A204.1 (cell line): ENCODE results near the gene RASGRF2.
A peak's percentile ranks its signal among the peaks of the same experiment; 100 is the strongest.

ENCODE experiments used
- FAIRE-seq: peaks from 2 replicates; lab custom pipeline; 2012; peaks lifted over from hg19 to GRCh38; lab: Jason Lieb, UNC

Gene RASGRF2

GRCh38 chr5:81171769-81172168 is 211.6 kb downstream of the RASGRF2 start:
- no peak for FAIRE-seq

- no peak for FAIRE-seq
Observed at GRCh38 chr5:81172710-81173109, 212.5 kb downstream of the RASGRF2 start.

DNA sequence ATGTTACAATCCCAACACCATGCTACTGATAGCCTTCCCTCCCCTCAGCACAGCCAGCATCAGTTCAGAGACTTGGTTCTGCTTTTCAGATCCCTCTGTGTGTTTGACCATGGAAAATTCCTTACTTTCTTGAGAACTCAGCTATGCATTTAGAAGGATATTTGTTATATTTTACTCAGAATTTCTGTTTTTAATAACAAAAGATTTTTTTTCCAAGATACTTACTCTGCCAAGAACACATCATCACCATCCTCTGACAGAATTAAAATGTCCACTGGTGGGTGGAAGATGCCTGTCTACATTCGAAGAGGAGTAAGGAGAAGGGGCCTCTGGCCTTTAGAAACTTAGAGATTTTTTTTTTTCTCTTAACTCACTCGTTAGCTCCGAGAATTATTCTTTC is 216.9 kb downstream of the RASGRF2 start:
- no peak for FAIRE-seq

DNA sequence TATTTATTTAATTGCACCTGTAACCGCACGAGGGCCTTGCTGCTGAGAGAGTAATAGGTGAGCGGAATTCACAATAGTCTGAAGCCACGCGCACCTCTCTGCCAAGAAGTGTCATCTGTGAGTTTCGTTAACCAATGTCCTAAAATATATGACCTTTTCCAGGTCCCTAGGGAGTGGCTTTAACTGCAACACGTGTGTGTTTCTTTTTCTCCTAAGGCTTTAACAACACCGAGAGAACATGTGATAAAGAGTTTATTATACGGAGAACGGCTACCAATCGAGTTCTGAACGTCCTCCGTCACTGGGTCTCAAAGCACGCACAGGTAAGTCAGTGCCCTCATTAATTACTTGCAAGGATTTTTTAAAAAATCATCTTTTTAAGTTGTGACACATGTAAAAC is 219.8 kb downstream of the RASGRF2 start:
- no peak for FAIRE-seq

DNA sequence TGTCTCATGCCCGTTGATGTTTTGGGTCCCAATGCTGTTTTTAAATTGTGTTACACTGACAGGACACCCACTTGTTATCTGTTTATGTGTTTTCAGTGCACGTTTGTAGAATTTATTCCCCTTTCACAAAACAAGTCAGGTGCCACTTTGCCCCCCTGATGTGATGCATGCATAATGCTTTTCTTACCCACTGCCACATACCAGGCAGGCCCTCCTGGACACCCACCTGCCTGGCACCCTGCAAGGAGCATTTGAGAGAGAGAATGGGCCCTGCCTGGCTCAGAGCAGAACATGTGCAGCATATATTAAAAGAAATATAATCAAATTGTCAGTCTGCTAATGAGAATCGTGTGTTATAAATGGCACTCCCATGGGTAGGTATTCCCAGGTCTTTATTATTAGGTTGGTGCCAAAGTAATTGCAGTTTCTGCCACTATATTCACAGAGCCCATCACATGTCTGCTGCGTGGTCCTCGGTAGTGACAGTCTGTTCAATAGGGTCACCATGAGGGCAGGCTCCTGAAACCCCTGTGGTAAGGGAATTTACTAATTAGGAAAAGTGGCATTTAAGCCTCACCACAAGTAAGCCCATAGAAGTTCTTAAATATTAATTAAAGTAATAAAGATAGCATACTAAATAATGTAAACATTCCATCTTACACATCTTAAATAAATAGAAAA is 220.8 kb downstream of the RASGRF2 start:
- FAIRE-seq = no peak

- FAIRE-seq = no peak
Observed at GRCh38 chr5:81181576-81182316, 221.6 kb downstream of the RASGRF2 start.

- no peak for FAIRE-seq
Observed at GRCh38 chr5:81182396-81183390, 222.5 kb downstream of the RASGRF2 start.

DNA sequence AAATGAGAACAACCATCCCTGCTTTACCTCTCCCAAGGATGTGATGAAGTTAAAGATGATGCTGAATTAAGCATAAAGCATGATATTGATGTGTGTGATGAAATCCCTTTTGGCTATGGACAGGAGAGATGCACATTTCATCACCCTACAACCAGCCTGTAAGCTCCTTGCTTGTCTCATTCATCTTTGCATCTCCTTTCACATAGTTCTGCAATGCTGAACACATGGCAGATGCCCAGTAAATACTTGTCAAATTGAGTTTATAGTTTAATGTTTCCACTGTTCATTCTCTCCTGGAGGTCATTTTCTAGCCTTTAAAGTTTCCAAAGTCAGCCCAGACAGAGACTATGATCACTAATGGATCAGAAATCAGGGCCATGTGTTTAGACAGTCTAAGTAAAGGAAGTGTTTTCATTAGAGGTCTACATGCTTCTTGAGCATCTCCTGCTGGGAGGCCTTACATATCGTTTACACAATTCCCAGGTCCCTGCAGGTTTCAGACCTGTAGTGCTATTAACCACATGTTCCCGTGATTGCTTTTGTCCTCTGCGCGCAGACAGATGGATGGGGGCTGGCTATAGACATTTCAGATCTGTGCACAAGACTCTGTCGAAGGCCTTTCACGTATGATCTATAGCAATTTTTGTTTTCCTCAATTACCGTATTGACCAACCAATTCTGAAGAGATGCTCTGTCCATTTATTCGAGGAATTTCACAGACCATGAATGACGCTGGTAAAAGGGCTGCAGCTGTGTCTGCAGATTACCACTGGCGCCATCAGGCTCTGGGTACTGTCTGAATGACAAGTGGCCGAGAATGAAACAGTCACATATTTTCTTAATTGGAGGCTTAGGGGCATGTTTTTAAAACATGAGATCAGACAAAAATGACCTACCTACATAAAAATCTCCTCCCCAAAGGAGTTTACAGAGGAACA is 223.9 kb downstream of the RASGRF2 start:
- FAIRE-seq = no peak

DNA sequence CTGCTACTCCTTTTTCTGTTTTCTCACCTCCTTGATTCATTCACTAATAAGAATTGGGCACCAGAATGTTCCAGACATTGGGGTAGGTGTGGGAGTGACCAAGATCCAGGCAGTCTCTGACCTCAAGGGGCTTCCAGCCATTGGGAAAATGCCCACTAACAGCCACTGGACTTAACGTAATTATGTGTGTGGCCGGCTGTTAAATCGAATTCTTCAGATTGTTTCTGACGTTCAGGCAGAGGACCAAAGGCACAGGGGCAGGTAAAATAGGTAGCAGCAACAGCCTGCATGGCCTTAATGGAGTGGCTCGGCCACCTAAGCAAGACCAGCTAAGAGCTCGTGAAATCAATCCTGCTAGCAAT is 224.6 kb downstream of the RASGRF2 start:
- no peak for FAIRE-seq

DNA sequence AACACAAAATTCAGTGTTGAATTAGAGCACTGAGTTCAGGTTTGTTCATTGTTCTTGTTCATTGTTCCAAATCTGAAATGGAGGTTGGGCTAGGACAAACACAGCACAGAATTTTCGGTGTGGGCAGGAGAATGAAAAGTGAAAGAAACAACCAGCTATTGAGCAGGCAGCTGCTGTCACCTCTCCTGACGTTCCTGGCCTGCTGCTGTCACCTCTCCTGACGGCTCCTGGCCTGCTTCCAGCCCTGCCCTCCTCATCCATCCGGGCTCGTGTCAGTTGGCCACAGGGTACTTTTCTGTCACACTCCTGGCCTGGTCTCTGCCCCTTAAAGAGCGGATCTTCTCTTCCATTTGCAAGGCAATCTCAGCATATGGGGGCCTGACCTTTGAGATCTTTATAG is 227.7 kb downstream of the RASGRF2 start:
- no peak for FAIRE-seq

GRCh38 chr5:81188962-81189361 is 228.8 kb downstream of the RASGRF2 start:
- FAIRE-seq = no peak

DNA sequence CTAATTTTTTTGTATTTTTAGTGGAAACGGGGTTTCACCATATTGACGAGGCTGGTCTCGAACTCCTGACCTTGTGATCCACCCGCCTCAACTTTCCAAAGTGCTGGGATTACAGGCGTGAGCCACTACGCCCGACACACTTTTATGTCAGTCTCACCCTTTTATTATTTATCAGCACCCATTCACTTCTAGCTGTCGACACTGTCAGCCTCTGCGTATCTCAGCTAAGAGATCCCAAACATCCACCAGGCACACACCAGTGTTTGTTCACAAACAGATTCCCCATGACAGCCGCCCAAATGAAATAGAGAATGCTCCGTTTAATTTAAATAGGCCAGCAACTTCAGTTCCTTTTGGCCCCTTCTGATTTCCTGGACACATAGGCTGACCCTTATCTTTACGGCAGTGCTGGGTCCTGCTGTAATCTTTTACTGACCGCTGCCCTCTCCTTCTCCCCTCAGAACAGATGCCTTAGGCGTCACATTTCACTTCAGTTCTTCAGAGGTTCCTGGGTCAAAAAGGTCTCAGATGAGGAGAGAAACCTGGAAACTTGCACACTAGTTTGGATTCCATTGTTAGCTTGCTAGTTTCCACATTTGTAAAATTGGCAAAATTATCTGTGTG is 229.8 kb downstream of the RASGRF2 start:
- FAIRE-seq = no peak

GRCh38 chr5:81191726-81192372 is 231.7 kb downstream of the RASGRF2 start:
- no peak for FAIRE-seq

DNA sequence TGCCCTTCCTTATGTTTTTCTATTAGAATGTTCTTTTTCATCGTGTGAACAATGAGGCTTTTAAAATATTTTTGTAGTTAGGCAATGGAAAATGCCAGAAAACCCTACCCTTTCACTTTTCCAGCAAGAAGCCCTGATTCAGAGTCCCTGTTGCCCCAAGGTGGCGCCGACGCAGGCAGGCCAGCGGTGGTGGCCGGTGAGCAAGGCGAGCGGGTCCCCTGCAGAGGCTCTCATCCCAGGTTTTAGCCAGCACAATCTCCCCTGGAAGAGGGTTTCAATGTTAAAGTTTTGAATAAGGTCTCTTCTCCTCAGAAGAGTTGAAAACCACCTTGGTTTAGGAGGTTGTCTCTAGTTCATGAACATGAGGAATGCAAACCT is 232.2 kb downstream of the RASGRF2 start:
- FAIRE-seq = no peak

DNA sequence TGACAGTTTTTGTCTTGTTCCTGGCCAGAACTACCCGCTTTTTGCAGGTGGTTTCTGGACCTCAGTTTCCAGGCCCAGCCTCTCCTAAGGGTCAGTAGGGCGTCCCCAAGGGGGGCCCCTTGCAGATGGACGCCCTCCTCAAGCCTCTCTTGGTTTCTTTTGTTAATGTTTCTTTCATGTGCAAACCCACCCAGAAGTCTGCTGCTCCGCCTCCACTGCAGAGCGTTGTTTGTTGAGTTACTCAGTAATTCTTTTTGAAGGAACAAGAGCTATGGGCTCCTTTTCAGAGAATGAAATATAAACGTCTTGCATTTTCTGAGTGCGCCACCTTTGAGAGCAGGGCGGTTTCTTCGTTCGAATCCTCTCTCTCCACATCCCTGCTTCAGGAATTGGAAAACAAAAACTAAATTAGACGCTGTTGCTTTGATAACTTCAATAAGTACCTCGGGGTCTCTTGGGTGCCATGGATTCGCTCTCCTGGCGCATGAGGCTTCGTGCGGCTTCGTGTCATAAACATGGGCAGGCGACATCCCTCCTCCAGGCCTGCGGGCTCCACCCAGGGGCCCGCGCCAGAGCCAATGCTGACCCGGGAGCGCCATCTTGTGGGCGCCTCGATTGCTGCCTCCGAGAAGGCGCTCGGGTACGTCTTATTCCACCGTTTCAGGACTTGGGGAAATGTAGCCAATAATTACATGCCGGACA is 234.6 kb downstream of the RASGRF2 start:
- peak; percentile 80 for FAIRE-seq

DNA sequence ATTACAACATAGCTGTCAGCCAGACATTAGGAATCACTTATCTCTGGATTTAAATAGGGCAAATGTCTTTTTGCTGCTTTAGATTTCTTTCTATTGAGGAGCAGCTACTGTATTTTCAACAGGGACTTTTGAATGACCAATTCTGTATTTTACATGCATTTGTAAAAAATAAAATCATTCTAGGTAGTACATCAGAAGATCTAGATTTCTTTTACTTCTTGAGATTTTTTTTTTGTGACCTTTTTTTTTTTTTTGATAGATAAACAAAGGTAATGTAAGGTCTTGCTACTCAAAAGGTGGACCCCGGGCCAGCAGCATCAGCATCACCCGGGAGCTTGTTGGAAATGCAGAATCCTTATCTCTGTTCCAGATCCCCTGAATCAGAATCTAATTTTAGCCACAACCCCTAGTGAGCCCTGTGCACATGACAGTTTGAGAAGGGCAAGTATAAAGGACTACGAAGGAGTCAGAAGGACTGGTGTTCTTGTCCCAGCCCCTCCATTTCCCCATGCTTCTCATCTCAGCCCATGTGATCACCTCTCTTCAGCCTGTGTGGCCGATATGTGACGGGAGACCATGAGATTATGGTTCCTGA is 235.3 kb downstream of the RASGRF2 start:
- FAIRE-seq = no peak

GRCh38 chr5:81202655-81203054 is 242.5 kb downstream of the RASGRF2 start:
- no peak for FAIRE-seq

DNA sequence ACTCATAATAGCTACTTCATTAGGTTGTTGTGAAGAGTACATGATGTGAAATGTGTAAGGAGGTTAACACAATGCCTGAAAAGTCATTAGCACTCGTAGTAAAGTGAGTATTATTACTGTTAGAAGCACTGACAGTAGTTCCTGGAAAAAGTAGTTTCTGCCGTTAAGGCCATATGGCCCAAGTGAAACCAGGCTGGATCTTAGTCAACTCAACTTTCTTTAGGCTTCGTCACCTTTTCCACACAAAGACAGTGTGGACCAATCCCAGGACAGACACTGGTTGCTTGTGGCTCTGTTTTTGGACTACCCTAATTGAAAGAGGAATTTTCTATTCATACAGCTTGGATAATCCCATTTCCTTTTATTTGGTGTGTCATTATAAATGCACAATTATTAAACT is 243.6 kb downstream of the RASGRF2 start:
- no peak for FAIRE-seq

- FAIRE-seq = no peak
Observed at GRCh38 chr5:81204205-81204604, 244.0 kb downstream of the RASGRF2 start.

DNA sequence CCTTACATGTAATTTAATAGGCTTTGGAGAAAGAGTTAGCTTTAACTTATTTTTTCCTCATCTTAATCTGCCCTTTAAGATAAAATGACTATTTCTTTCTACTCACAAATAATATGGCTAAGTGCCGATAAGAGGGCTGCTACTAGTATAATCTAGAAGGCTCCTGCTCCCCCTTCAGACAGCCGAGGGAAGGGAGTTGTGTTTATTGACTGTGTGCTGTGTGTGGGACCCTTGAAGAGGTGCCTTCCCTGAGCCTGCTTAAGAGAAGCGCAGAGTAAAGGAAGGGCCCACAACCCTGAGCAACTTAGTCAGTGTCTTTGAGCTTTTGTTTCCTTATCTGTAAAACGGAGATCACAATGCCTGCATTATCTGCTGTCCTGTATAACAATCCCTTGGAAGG is 244.9 kb downstream of the RASGRF2 start:
- FAIRE-seq = no peak
